ENCODE data around the gene VCX2. TPM values are rescaled to one million over a fixed set of nuclear protein-coding genes. Genes with fewer than 3 reads are reported as not detected.
"Not testable (repeated sequence)": the region's sequence is repeated elsewhere in the genome, so short reads cannot be mapped to it uniquely, and the experiment has no call there.

Gene VCX2
- total RNA-seq, 2 experiments from 2014 or later: not detected

DNA sequence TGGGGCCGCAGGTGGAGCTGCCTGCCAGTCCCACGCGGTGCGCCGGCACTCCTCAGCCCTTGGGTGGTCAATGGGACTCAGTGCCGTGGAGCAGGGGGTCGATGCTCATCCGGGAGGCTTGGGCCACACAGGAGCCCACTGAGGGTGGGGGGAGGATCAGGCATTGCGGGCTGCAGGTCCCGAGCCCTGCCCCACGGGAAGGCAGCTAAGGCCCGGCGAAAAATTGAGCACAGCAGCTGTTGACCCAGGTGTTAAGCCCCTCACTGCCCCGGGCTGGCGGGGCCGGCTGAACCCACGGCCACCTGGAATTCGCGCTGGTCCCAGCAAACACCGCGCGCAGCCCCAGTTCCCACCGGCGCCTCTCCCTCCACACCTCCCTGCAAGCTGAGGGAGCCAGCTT, 26.1 kb downstream of the VCX2 start:
- ChIA-PET CTCF (no interaction called here), POLR2A (no interaction called here)
- Mint-ChIP-seq H3K27me3 (no peaks in the 10 kb centered on the region), H3K36me3 (ENCODE audit: low read depth) (no peaks in the 10 kb centered on the region), H3K4me1 (no peaks in the 10 kb centered on the region), H3K27ac (no peak overlapping the region), H3K9me3 (peaks cover 2% of the 10 kb centered on the region), H3K4me3 (no peak overlapping the region)
- DNase-seq: no peak

DNA sequence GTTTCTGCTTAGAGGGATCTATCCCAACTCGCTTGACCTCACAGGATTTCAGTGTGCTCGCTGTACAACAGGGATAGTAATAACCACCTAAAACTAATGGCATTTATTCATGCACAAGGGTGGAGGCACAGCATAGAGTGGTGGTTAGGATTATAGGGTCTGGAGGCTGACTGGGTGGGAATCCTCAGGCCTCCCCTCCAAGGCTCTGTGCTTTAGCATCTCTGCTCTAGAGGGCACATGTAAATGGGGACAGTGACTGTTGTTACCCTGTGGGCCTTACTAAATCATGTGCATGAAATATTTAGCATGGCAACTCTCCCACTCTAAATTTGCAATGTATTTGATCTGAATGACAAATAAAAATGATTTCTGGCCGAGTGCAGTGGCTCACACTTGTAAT, 29.2 kb downstream of the VCX2 start:
- H3K27me3 Mint-ChIP-seq: no peaks in the 10 kb centered on the region
- H3K27ac Mint-ChIP-seq: no peak overlapping the region
- H3K9me3 Mint-ChIP-seq: no peaks in the 10 kb centered on the region
- no peak overlapping the region for H3K4me3 Mint-ChIP-seq
- no peaks in the 10 kb centered on the region for H3K36me3 Mint-ChIP-seq (ENCODE audit: low read depth)
- ChIA-PET CTCF (no interaction called here), POLR2A (no interaction called here)
- DNase-seq: no peak
- no peaks in the 10 kb centered on the region for H3K4me1 Mint-ChIP-seq

DNA sequence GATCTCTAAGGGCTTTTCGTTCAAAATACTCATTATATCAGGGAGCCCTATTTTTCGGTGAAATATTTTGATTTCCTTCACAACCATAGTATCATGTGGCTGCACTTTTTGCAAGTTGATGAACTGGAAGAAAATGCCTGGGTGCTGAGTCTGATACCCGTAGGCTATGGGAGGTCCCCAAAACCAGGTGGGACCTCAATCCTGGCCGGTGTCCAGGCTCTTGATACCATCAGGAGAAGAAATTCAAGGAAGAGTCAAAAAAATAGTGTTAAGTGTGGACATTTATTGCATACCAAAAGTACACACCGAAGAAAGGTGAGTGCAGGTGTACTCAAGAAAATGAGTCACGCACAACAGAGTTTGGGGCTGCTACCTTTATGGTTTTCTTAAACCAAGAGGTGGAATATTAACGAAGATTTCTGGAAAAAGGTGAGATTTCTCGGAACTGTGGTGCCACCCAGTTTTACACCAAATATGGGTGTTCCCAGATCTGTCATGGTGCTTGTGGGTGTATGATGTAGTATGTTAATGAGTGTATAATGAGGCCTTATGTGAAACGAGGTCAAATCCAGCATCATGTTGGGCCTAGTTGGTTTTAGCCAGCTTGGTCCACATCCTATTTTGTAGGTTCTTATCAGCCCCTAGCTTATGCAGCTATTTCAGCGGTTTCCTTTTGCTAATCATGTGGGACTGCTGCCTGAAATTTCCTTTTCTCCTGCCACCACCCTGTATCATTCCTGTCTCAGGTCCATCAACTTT, 29.9 kb downstream of the VCX2 start:
- CTCF ChIA-PET: no interaction called here
- no peaks in the 10 kb centered on the region for H3K36me3 Mint-ChIP-seq (ENCODE audit: low read depth)
- H3K27ac Mint-ChIP-seq: no peak overlapping the region
- no peak overlapping the region for H3K4me3 Mint-ChIP-seq
- POLR2A ChIA-PET: no interaction called here
- H3K9me3 Mint-ChIP-seq: no peaks in the 10 kb centered on the region
- no peak for DNase-seq
- H3K4me1 Mint-ChIP-seq: no peaks in the 10 kb centered on the region
- H3K27me3 Mint-ChIP-seq: no peaks in the 10 kb centered on the region

DNA sequence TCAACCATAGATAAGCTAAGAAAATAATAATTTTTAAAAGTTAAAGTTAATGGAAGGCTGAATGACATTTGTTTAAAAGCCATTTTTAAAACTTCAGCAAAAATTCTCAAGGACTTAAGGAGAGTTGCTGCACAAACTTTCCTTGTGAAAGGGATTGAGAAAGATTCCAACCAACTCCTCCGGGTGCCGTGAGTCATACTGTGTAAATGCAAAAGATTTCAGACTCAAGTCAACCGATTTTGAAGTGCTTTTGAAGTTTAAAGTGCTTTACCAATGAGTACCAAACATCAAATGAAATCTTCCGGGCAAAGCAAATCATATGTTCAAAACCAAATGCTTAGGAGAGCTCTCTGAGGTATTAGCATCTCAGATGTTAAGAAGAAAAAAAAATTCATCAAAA, 31.4 kb downstream of the VCX2 start:
- CTCF ChIA-PET: no interaction called here
- Mint-ChIP-seq H3K4me1 (no peaks in the 10 kb centered on the region), H3K27me3 (no peaks in the 10 kb centered on the region), H3K27ac (no peak overlapping the region), H3K36me3 (ENCODE audit: low read depth) (no peaks in the 10 kb centered on the region), H3K9me3 (no peaks in the 10 kb centered on the region), H3K4me3 (no peak overlapping the region)
- no peak for DNase-seq
- POLR2A ChIA-PET: no interaction called here

DNA sequence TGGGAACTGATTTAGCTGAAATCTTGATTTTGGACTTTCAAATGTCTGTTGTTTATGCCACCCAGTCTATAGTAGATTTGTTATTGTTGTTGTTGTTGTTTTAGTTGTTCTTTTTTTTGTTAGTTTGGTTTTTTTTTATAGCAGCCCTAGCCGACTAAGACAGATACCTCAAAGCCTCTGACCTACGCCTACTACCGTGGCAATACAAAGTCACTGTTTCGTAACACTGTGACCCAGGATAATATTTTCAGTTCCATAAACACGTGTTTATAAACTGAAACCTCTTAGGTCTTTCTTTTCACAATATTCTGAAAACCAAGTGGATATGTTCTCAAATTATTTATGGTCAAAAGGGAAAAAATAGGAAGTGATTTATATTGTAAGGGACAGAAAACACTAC, 32.8 kb downstream of the VCX2 start:
- Mint-ChIP-seq H3K9me3 (no peaks in the 10 kb centered on the region), H3K36me3 (ENCODE audit: low read depth) (no peaks in the 10 kb centered on the region), H3K4me3 (no peak overlapping the region), H3K27ac (no peak overlapping the region), H3K4me1 (no peaks in the 10 kb centered on the region), H3K27me3 (no peaks in the 10 kb centered on the region)
- ChIA-PET CTCF (no interaction called here), POLR2A (no interaction called here)
- DNase-seq: no peak

DNA sequence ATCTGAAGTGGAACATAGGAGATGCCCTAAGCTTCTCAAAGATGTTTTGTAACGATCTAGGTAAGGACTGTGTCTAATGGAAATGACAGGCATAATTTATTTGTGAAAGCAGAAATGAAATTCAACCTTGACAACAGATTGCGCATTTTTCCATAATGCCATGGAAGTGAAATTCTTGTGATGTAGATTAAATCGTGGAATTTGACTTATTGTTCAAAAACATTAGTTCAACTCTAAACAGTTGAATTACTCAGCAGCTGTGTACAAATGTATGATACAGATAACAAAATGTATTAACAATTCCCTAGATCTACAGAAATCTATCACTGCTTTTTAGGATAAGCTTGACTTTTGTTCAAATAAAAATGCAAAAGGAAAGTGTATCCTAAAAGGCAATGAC, 44.4 kb downstream of the VCX2 start:
- Mint-ChIP-seq H3K27ac (no peak overlapping the region), H3K27me3 (no peaks in the 10 kb centered on the region), H3K36me3 (ENCODE audit: low read depth) (no peaks in the 10 kb centered on the region), H3K4me1 (no peaks in the 10 kb centered on the region), H3K4me3 (no peak overlapping the region), H3K9me3 (no peaks in the 10 kb centered on the region)
- no peak for DNase-seq
- ChIA-PET CTCF (no interaction called here), POLR2A (no interaction called here)

DNA sequence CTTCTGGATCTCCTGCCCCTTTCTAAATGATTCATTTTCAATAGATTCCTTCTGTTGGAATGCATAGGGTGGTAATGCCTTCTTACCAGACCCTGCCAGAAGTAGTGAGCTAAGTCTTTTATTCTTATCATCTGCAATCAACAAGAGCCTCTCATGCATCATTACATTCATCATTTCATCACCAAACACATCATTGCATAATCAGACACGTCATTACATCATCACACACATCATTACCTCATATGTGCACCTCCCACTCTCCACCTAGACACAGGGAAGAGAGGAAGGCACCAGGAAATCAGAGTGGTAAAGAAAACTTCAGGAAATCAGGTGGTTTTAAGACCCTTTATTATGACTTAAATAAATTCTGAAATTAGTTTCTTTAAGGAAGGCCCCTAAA, 45.0 kb downstream of the VCX2 start:
- ChIA-PET POLR2A (no interaction called here), CTCF (no interaction called here)
- Mint-ChIP-seq H3K4me3 (no peak overlapping the region), H3K27me3 (no peaks in the 10 kb centered on the region), H3K9me3 (no peaks in the 10 kb centered on the region), H3K27ac (no peak overlapping the region), H3K36me3 (ENCODE audit: low read depth) (no peaks in the 10 kb centered on the region), H3K4me1 (no peaks in the 10 kb centered on the region)
- DNase-seq: no peak

DNA sequence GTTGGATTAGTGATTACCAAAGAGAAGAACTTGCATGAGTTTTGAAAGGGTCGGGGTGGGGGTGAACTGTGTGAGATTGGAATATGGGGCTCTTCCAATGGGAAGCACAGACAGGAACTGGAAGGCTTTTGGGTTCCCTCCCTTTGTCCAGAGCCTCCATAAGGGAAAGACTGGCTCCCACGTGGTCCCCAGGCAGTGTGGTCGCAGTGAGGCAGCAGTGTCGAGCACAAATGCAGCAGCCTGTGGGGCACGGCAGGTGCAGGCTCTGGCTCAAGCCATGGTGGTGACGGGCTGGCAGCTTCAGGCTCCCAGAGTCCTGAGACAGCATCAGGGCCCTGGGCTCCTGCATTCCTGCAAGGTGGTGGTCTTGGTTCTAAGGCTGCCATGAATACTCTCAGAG, 45.5 kb downstream of the VCX2 start:
- Mint-ChIP-seq H3K9me3 (no peaks in the 10 kb centered on the region), H3K36me3 (ENCODE audit: low read depth) (no peaks in the 10 kb centered on the region), H3K4me1 (no peaks in the 10 kb centered on the region), H3K27me3 (no peaks in the 10 kb centered on the region), H3K4me3 (no peak overlapping the region), H3K27ac (no peak overlapping the region)
- DNase-seq: no peak
- POLR2A ChIA-PET: no interaction called here
- CTCF ChIA-PET: no interaction called here

DNA sequence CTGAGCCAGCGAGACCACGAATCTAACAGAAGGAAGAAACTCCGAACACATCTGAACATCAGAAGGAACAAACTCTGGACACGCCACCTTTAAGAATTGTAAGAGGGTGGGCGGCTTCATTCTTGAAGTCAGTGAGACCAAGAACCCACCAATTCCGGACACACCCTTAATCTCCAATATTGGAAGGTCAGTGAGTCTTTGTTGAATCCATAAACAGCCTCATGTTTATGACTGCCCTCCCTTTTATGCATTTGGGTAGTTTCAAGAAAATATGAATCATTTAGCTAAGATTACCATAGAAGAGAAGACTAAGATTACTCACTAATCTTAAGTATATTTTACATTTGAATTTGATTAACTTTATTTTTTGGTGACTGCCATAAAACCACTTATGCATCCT, 48.5 kb downstream of the VCX2 start:
- Mint-ChIP-seq H3K27me3 (no peaks in the 10 kb centered on the region), H3K36me3 (ENCODE audit: low read depth) (no peaks in the 10 kb centered on the region), H3K27ac (no peak overlapping the region), H3K4me3 (no peak overlapping the region), H3K9me3 (no peaks in the 10 kb centered on the region), H3K4me1 (no peaks in the 10 kb centered on the region)
- no peak for DNase-seq
- ChIA-PET POLR2A (no interaction called here), CTCF (no interaction called here)

DNA sequence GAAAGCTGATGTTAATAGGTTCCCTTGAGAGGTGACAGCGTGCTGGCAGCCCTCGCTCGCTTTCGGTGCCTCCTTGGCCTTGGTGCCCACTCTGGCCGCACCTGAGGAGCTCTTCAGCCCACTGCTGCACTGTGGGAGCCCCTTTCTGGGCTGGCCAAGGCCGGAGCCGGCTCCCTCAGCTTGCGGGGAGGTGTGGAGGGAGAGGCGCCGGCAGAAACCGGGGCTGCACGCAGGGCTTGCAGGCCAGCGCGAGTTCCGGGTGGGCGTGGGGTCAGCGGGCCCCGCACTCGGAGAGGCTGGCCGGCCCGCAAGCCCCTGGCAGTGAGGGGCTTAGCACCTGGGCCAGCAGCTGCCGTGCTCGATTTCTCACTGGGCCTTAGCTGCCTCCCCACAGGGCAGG, 49.7 kb downstream of the VCX2 start:
- CTCF ChIA-PET; H3K27me3 Mint-ChIP-seq; H3K27ac Mint-ChIP-seq; H3K36me3 Mint-ChIP-seq (ENCODE audit: low read depth); H3K4me1 Mint-ChIP-seq; H3K9me3 Mint-ChIP-seq; H3K4me3 Mint-ChIP-seq; POLR2A ChIA-PET; DNase-seq: not testable (repeated sequence)

Other genes starting within 250 kb of the VCX2 start
- gene PNPLA4, start 243.9 kb downstream of the VCX2 start, total RNA-seq: 1 to 10 TPM; 4.3 to 4.5 TPM

All from activated CD4-positive, alpha-beta memory T cell treated with anti-CD3 and anti-CD28 coated beads, Interleukin-2, amount 10 ng/mL, durations not matched to agents 7 days and 5 days (primary cell).